Measurements from ENCODE around the gene WBP1.

- TF ChIP-seq, protein P1, sequence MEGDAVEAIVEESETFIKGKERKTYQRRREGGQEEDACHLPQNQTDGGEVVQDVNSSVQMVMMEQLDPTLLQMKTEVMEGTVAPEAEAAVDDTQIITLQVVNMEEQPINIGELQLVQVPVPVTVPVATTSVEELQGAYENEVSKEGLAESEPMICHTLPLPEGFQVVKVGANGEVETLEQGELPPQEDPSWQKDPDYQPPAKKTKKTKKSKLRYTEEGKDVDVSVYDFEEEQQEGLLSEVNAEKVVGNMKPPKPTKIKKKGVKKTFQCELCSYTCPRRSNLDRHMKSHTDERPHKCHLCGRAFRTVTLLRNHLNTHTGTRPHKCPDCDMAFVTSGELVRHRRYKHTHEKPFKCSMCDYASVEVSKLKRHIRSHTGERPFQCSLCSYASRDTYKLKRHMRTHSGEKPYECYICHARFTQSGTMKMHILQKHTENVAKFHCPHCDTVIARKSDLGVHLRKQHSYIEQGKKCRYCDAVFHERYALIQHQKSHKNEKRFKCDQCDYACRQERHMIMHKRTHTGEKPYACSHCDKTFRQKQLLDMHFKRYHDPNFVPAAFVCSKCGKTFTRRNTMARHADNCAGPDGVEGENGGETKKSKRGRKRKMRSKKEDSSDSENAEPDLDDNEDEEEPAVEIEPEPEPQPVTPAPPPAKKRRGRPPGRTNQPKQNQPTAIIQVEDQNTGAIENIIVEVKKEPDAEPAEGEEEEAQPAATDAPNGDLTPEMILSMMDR (IDR thresholded peaks at IDR 0.05; ENCODE audit: borderline replicate concordance, extremely low read depth, low read length, poor library complexity, severe bottlenecking), result no peak
- no peak for TF ChIP-seq EZH2 (IDR thresholded peaks at IDR 0.05; ENCODE audit: borderline replicate concordance, low read depth, low read length, severe bottlenecking)
These were observed 38.9 kb downstream of the WBP1 start for GRCh38 chr2:74496997-74497776.
